Lower leg skin (tissue), 3 donors: ENCODE results near the gene ERG28.

Experiments
- CTCF ChIP-seq, 3 donors: fragments of 450-650 bp; IDR thresholded peaks; one replicate each; pipeline ENCODE4 v1.5.1; 2016; ENCODE audit warnings: antibody characterized with exemption in 3 of 3, mild to moderate bottlenecking in 3 of 3, moderate library complexity in 2 of 3
- POLR2A ChIP-seq, 2 donors: fragments of 450-650 bp; IDR thresholded peaks; one replicate each; pipeline ENCODE4 v1.6.1; 2016 to 2017; ENCODE audit warnings: antibody characterized with exemption in 2 of 2, mild to moderate bottlenecking in 1 of 2, moderate library complexity in 1 of 2

DNA sequence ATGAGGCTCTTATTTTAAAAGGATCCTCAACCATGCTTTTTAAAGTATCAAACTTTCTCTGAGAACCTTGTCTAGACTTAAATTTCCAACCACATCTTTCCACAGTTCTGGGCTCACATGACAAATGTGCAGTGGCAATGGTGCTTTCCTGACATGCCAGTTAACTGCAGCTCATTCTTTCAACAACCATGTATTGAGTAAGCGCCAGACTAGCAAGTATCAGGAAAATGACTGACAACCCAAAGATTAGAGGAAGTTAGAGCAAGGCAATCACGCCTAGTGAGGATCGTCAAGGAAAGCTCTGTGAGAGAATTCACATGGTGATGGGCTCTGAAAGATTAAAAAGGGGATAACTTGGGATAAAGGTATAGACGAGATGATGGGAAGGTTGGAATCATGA is 46.5 kb downstream of the ERG28 start:
- TF ChIP-seq CTCF (IDR thresholded peaks at IDR 0.05) (no peak), POLR2A (IDR thresholded peaks at IDR 0.05) (no peak)
